NT2/D1 (cell line): ENCODE measurements around the gene GNPAT.

ENCODE experiments used
- DNase-seq: peaks from one replicate; pipeline ENCODE4 v3.0.0-alpha.2; 2011; ENCODE audit warnings: low read depth, low spot score
- H3K27me3 ChIP-seq: 2 replicates; pipeline ENCODE4 v1.6.0; 2011; ENCODE audit warnings: mild to moderate bottlenecking; ENCODE audit not compliant: insufficient read length, insufficient read depth
- H3K36me3 ChIP-seq: 2 replicates; pipeline ENCODE4 v1.6.1; 2011; ENCODE audit warnings: mild to moderate bottlenecking, low read length, mixed read lengths; ENCODE audit not compliant: insufficient read depth, insufficient read length
- H3K4me1 ChIP-seq: 2 replicates; pipeline ENCODE4 v1.5.1; 2011; ENCODE audit not compliant: insufficient read depth, insufficient read length
- H3K4me3 ChIP-seq: 2 replicates; pipeline ENCODE4 v1.5.1; 2011; ENCODE audit warnings: low read depth; ENCODE audit not compliant: insufficient read length
- H3K9ac ChIP-seq: 2 replicates; pipeline ENCODE4 v1.6.0; 2011; ENCODE audit warnings: low read depth; ENCODE audit not compliant: insufficient read length
- H3K9me3 ChIP-seq: 2 replicates; pipeline ENCODE4 v1.5.1; 2011; ENCODE audit warnings: mild to moderate bottlenecking, low read length; ENCODE audit not compliant: insufficient read depth
- SUZ12 ChIP-seq: IDR thresholded peaks from 2 replicates; pipeline ENCODE4 v1.6.1; 2011; ENCODE audit not compliant: insufficient read length, insufficient read depth; ENCODE audit errors: extremely low read depth
- YY1 ChIP-seq: IDR thresholded peaks from 2 replicates; pipeline ENCODE4 v1.6.1; 2011; ENCODE audit not compliant: insufficient read length, insufficient read depth
- ZNF274 ChIP-seq: IDR thresholded peaks from 2 replicates; pipeline ENCODE4 v1.6.1; 2011; ENCODE audit warnings: mild to moderate bottlenecking, low read depth, low read length

Gene GNPAT

GRCh38 chr1:231312432-231312788, 71.4 kb downstream of the GNPAT start:
- Histone ChIP-seq H3K9me3 (no peaks in the 10 kb centered on the region; the same call in 1 of the 2 replicates), H3K9ac (no peak overlapping the region), H3K4me3 (no peak overlapping the region), H3K27me3 (no peaks in the 10 kb centered on the region), H3K4me1 (no peaks in the 10 kb centered on the region), H3K36me3 (no peaks in the 10 kb centered on the region)
- DNase-seq, result no peak
- TF ChIP-seq SUZ12, result no peak
- TF ChIP-seq YY1, result no peak
- no peak for TF ChIP-seq ZNF274

- Histone ChIP-seq H3K36me3 (no peaks in the 10 kb centered on the region), H3K27me3 (no peaks in the 10 kb centered on the region), H3K4me3 (no peak overlapping the region), H3K4me1 (no peaks in the 10 kb centered on the region), H3K9ac (no peak overlapping the region), H3K9me3 (no peaks in the 10 kb centered on the region; the same call in 1 of the 2 replicates)
- no peak for DNase-seq
- TF ChIP-seq YY1 (no peak), ZNF274 (no peak), SUZ12 (no peak)
Measured at GRCh38 chr1:231313661-231314060, 72.6 kb downstream of the GNPAT start.

GRCh38 chr1:231315887-231316286, 74.9 kb downstream of the GNPAT start:
- peak; percentile 76 for DNase-seq
- H3K4me1 ChIP-seq, result no peaks in the 10 kb centered on the region

GRCh38 chr1:231317306-231318014, 76.4 kb downstream of the GNPAT start:
- TF ChIP-seq SUZ12, result no peak
- no peak for TF ChIP-seq YY1
- TF ChIP-seq ZNF274, result no peak
- H3K9me3 ChIP-seq, result no peaks in the 10 kb centered on the region; the same call in 1 of the 2 replicates
- DNase-seq, result no peak
- H3K9ac ChIP-seq, result no peak overlapping the region
- no peak overlapping the region for H3K4me3 ChIP-seq
- H3K36me3 ChIP-seq, result no peaks in the 10 kb centered on the region
- H3K4me1 ChIP-seq, result no peaks in the 10 kb centered on the region
- H3K27me3 ChIP-seq, result no peaks in the 10 kb centered on the region

More at GRCh38 chr1:231315887-231316286, 74.9 kb downstream of the GNPAT start:
- Histone ChIP-seq H3K36me3 (no peaks in the 10 kb centered on the region), H3K4me3 (no peak overlapping the region), H3K9me3 (no peaks in the 10 kb centered on the region; the same call in 1 of the 2 replicates), H3K9ac (no peak overlapping the region), H3K27me3 (no peaks in the 10 kb centered on the region)
- TF ChIP-seq SUZ12 (no peak), ZNF274 (no peak), YY1 (no peak)

- no peaks in the 10 kb centered on the region; the same call in 1 of the 2 replicates for H3K9me3 ChIP-seq
- H3K4me3 ChIP-seq, result no peak overlapping the region
- TF ChIP-seq YY1 (no peak), ZNF274 (no peak), SUZ12 (no peak)
- H3K9ac ChIP-seq, result no peak overlapping the region
- no peak for DNase-seq
- no peaks in the 10 kb centered on the region for H3K36me3 ChIP-seq
- H3K27me3 ChIP-seq, result no peaks in the 10 kb centered on the region
- H3K4me1 ChIP-seq, result no peaks in the 10 kb centered on the region
Measured at GRCh38 chr1:231318015-231318355, 77.0 kb downstream of the GNPAT start.

- DNase-seq, result no peak
- H3K4me1 ChIP-seq, result no peaks in the 10 kb centered on the region
- H3K9ac ChIP-seq, result no peak overlapping the region
- no peaks in the 10 kb centered on the region for H3K36me3 ChIP-seq
- no peak for TF ChIP-seq SUZ12
- no peak for TF ChIP-seq YY1
- TF ChIP-seq ZNF274, result no peak
- no peaks in the 10 kb centered on the region; the same call in 1 of the 2 replicates for H3K9me3 ChIP-seq
- H3K27me3 ChIP-seq, result no peaks in the 10 kb centered on the region
- H3K4me3 ChIP-seq, result no peak overlapping the region
Measured at GRCh38 chr1:231318568-231318967, 77.6 kb downstream of the GNPAT start.

GRCh38 chr1:231319080-231319479, 78.1 kb downstream of the GNPAT start:
- TF ChIP-seq YY1, result no peak
- TF ChIP-seq SUZ12, result no peak
- TF ChIP-seq ZNF274, result no peak
- Histone ChIP-seq H3K36me3 (no peaks in the 10 kb centered on the region), H3K9me3 (no peaks in the 10 kb centered on the region; the same call in 1 of the 2 replicates), H3K4me3 (no peak overlapping the region), H3K9ac (no peak overlapping the region), H3K4me1 (no peaks in the 10 kb centered on the region), H3K27me3 (no peaks in the 10 kb centered on the region)
- no peak for DNase-seq
